Amniotic stem cell (primary cell): ENCODE results near the gene ASIC4.

Experiments
- DNase-seq: peaks from one replicate; lab custom pipeline; 2025; lab: John Stamatoyannopoulos, UW

The ASIC4 gene

GRCh38 chr2:219569041-219569440, 54.8 kb downstream of the ASIC4 start:
- DNase-seq: no peak

DNA sequence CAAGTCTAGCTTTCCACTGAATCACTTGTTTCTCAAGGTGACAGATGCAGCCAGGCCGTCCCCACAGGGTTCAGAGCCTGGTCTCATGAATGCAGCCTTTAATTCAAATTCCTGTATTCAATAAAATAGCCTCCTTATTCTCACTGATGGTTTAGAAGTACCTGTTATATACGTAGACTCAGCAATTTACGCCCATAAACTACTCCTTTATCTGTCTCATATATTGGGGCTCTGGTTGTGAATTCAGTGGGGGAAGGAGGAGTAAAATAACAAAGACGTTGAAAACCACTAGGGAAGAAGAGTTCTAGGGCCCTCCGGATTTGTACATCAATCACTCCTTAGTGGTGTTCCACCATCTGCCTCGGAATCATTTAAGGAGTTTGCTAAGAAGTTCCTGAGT, 55.4 kb downstream of the ASIC4 start:
- DNase-seq: no peak

GRCh38 chr2:219570194-219570923, 56.1 kb downstream of the ASIC4 start:
- no peak for DNase-seq

GRCh38 chr2:219570924-219571310, 56.6 kb downstream of the ASIC4 start:
- no peak for DNase-seq

GRCh38 chr2:219571311-219572236, 57.3 kb downstream of the ASIC4 start, which contains the start of gene OBSL1:
Gene OBSL1, minus strand, starts transcription at chr2:219571539. Its CDS starts 307 bp downstream, at chr2:219571232.
- peak; percentile 25 for DNase-seq

GRCh38 chr2:219572237-219573001, 58.1 kb downstream of the ASIC4 start, which contains the start of gene INHA:
Gene INHA, plus strand, starts transcription at chr2:219572310. Its CDS starts 65 bp downstream, at chr2:219572375.
- DNase-seq: no peak

- DNase-seq: no peak
Measured at GRCh38 chr2:219573166-219573565, 58.9 kb downstream of the ASIC4 start.

- no peak for DNase-seq
Measured at GRCh38 chr2:219574484-219575311, 60.4 kb downstream of the ASIC4 start.

DNA sequence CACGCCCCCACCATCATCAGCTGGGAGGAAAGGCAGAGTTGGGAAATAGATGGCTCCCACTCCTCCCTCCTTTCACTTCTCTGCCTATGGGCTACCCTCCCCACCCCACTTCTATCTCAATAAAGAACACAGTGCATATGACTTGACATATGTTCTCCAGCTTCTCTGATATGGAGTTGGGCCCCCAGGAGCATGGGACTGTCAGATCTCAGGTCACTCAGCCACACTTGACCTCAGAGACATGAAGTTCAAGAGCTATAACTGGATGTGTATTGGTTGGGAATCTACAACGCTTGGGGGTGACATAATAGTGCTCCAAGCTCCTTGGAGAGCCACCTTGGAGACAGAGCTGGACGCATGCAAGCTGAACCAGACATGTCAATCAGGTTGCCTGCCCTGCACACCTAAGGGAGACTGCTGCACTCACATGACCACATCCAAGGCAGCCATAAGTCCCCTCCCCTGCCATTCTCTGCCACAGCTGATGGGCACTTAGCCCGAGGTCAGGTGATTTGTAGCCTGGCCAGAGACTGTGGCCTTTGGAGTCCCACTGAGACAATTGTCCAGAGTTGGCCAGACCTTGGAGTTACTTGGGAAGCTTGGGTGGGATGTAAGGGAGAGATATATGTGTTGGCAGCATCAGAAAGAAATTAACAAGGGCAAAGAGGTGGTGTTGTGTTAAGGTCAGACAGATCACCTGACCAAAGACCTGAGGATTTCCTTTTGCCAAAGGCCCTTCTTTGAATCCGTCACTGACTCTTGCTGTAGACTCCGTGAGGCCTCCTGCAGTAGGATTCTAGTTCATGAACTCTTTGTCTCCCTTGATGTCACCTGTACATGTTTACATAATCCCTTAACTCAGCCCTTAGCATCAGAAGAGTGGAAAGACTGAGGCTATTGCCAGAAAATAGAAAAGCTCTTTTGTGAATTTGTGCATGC, 61.6 kb downstream of the ASIC4 start:
- DNase-seq: no peak

GRCh38 chr2:219576505-219577388, 62.5 kb downstream of the ASIC4 start:
- DNase-seq: no peak

- no peak for DNase-seq
Measured at GRCh38 chr2:219578811-219579613, 64.7 kb downstream of the ASIC4 start.

DNA sequence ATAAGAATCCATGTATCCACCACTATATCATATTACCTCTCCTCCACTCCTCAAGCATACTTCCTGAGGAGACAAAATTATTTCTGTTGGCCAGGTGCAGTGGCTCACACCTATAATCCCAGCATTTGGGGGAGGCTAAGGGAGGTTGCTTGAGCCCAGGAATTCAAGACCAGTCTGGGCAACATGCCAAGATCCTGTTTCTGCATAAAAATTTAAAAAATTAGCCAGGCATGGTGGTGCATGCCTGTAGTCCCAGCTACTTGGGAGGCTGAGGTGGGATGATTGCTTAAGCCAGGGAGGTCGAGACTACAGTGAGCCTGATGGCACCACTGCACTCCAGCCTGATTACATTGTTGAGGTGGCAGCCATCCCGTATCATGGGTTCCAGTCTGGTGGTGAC, 67.1 kb downstream of the ASIC4 start:
- no peak for DNase-seq
